HepG2 (cell line): Measurements from ENCODE around the gene FSCN2. TPM values are rescaled to one million over a fixed set of nuclear protein-coding genes. Genes with fewer than 3 reads are reported as not detected.

Experiments used
- ARHGAP35 ChIP-seq: sonication (generic); formaldehyde crosslinking; IDR thresholded peaks from 2 replicates; pipeline ENCODE4 v1.9.0; 2022; ENCODE audit warnings: mild to moderate bottlenecking, inconsistent platforms, moderate library complexity, missing genetic modification reagents, borderline replicate concordance
- CCAR2 ChIP-seq: fragments of 200-400 bp; formaldehyde crosslinking; optimal IDR thresholded peaks from 2 replicates; pipeline ENCODE3; 2018; ENCODE audit warnings: low read depth, mild to moderate bottlenecking, low read length, moderate library complexity
- FOXC1 ChIP-seq: sonication (generic); formaldehyde crosslinking; IDR thresholded peaks from 2 replicates; pipeline ENCODE4 v1.8.0; 2022; ENCODE audit warnings: mild to moderate bottlenecking, missing genetic modification reagents, borderline replicate concordance
- HMG20A ChIP-seq: IDR thresholded peaks from 2 replicates; pipeline ENCODE4 v1.6.1; 2016; ENCODE audit warnings: borderline replicate concordance
- LCORL ChIP-seq, 2 experiments: fragments of 450-650 bp in 1 of 2; sonication (generic) in 1 of 2; formaldehyde crosslinking in 1 of 2; IDR thresholded peaks; 2 replicates each; pipeline versions ENCODE4 v1.5.0 to v1.6.1; 2017 to 2020; ENCODE audit warnings: antibody characterized with exemption in 1 of 2, missing genetic modification reagents in 1 of 2
- MEF2D ChIP-seq: sonication (generic); formaldehyde crosslinking; IDR thresholded peaks from 2 replicates; pipeline ENCODE4 v1.5.1; 2020; ENCODE audit warnings: mild to moderate bottlenecking, missing genetic modification reagents
- NFKB2 ChIP-seq: sonication (generic); formaldehyde crosslinking; IDR thresholded peaks from 2 replicates; pipeline ENCODE4 v1.4.0; 2020; ENCODE audit warnings: missing genetic modification reagents, borderline replicate concordance
- NONO ChIP-seq, 2 experiments: fragments of 450-650 bp in 1 of 2; sonication (generic) in 1 of 2; formaldehyde crosslinking in 1 of 2; IDR thresholded peaks in 1 of 2; conservative IDR thresholded peaks in 1 of 2; 2 replicates each; pipeline versions ENCODE4 v1.6.1 to v1.8.0; 2017 to 2022; ENCODE audit warnings: mild to moderate bottlenecking in 1 of 2, missing genetic modification reagents in 1 of 2, moderate library complexity in 1 of 2
- NR2F2 ChIP-seq: IDR thresholded peaks from 2 replicates; pipeline ENCODE4 v1.6.1; 2012; ENCODE audit warnings: low read depth, inconsistent platforms, borderline replicate concordance
- PAX8 ChIP-seq: sonication (generic); formaldehyde crosslinking; IDR thresholded peaks from 2 replicates; pipeline ENCODE4 v1.8.0; 2022; ENCODE audit warnings: mild to moderate bottlenecking, missing genetic modification reagents, borderline replicate concordance
- RBM39 ChIP-seq: fragments of 200-400 bp; formaldehyde crosslinking; IDR thresholded peaks from one replicate; pipeline ENCODE4 v1.6.1; 2018; ENCODE audit warnings: antibody characterized with exemption, mild to moderate bottlenecking, low read depth, low read length; ENCODE audit not compliant: poor library complexity, severe bottlenecking
- SAP130 ChIP-seq: IDR thresholded peaks from 2 replicates; pipeline ENCODE4 v1.6.1; 2016; ENCODE audit warnings: low read depth
- SP1 ChIP-seq, 2 experiments: fragments of 450-650 bp in 1 of 2; sonication (generic) in 1 of 2; formaldehyde crosslinking in 1 of 2; IDR thresholded peaks; 2 replicates each; pipeline versions ENCODE4 v1.4.0 to v1.6.1; 2016 to 2020; ENCODE audit warnings: missing genetic modification reagents in 1 of 2
- YEATS2 ChIP-seq: sonication (generic); formaldehyde crosslinking; IDR thresholded peaks from 2 replicates; pipeline ENCODE4 v1.4.0; 2020; ENCODE audit warnings: missing genetic modification reagents, borderline replicate concordance
- ZFX ChIP-seq: sonication (generic); formaldehyde crosslinking; IDR thresholded peaks from 2 replicates; pipeline ENCODE4 v1.4.0; 2020; ENCODE audit warnings: mild to moderate bottlenecking, low read depth, missing genetic modification reagents, moderate library complexity
- ZIK1 ChIP-seq: sonication (generic); formaldehyde crosslinking; IDR thresholded peaks from 2 replicates; pipeline ENCODE4 v1.5.0; 2020; ENCODE audit warnings: mild to moderate bottlenecking, low read depth, missing genetic modification reagents, borderline replicate concordance
- ZNF274 ChIP-seq: sonication (generic); formaldehyde crosslinking; IDR thresholded peaks from 2 replicates; pipeline ENCODE4 v1.5.1; 2020; ENCODE audit warnings: mild to moderate bottlenecking, missing genetic modification reagents
- ZNF337 ChIP-seq: sonication (generic); formaldehyde crosslinking; IDR thresholded peaks from 2 replicates; pipeline ENCODE4 v1.5.1; 2020; ENCODE audit warnings: missing genetic modification reagents, low read depth, mild to moderate bottlenecking, borderline replicate concordance
- ZNF468 ChIP-seq: sonication (generic); formaldehyde crosslinking; IDR thresholded peaks from 2 replicates; pipeline ENCODE4 v1.8.0; 2022; ENCODE audit warnings: mild to moderate bottlenecking, moderate library complexity, missing genetic modification reagents
- ZNF496 ChIP-seq: sonication (generic); formaldehyde crosslinking; IDR thresholded peaks from 2 replicates; pipeline ENCODE4 v1.8.1; 2023; ENCODE audit warnings: mild to moderate bottlenecking, moderate library complexity, missing genetic modification reagents; ENCODE audit not compliant: insufficient replicate concordance
- ZNF501 ChIP-seq: sonication (generic); formaldehyde crosslinking; IDR thresholded peaks from 2 replicates; pipeline ENCODE4 v1.5.1; 2020; ENCODE audit warnings: mild to moderate bottlenecking, moderate library complexity, missing genetic modification reagents
- ZNF567 ChIP-seq: sonication (generic); formaldehyde crosslinking; IDR thresholded peaks from 2 replicates; pipeline ENCODE4 v1.8.1; 2023; ENCODE audit warnings: mild to moderate bottlenecking, missing genetic modification reagents, borderline replicate concordance
- ZNF747 ChIP-seq: sonication (generic); formaldehyde crosslinking; IDR thresholded peaks from 2 replicates; pipeline ENCODE4 v1.8.1; 2023; ENCODE audit warnings: missing genetic modification reagents, mild to moderate bottlenecking, borderline replicate concordance
- ZNF75D ChIP-seq: sonication (generic); formaldehyde crosslinking; IDR thresholded peaks from 2 replicates; pipeline ENCODE4 v1.8.1; 2023; ENCODE audit warnings: missing genetic modification reagents, mild to moderate bottlenecking, borderline replicate concordance
- ZNF761 ChIP-seq: sonication (generic); formaldehyde crosslinking; conservative IDR thresholded peaks from 2 replicates; pipeline ENCODE4 v1.4.0; 2020; ENCODE audit warnings: mild to moderate bottlenecking, missing genetic modification reagents
- ZNF784 ChIP-seq: sonication (generic); formaldehyde crosslinking; IDR thresholded peaks from 2 replicates; pipeline ENCODE4 v1.5.1; 2020; ENCODE audit warnings: missing genetic modification reagents, mild to moderate bottlenecking, borderline replicate concordance
- ZNF788 ChIP-seq: sonication (generic); formaldehyde crosslinking; IDR thresholded peaks from 2 replicates; pipeline ENCODE4 v1.5.0; 2020; ENCODE audit warnings: mild to moderate bottlenecking, missing genetic modification reagents, borderline replicate concordance
- polyA plus RNA-seq, 8 experiments: library from polyadenylated mRNA; depleted of rRNA in 3 of 8; stranded (reverse) in 7 of 8; unstranded in 1 of 8; fragments of >200 nt; fragmentation: Illumina TruSeq in 4 of 8; extraction: Trizol in 4 of 8; gene quantifications; 2 replicates each; pipeline versions ENCODE4 v1.2.1 to v1.2.3, GENCODE V29; 2011 to 2016; ENCODE audit warnings: low read depth in 4 of 8, missing spikeins in 1 of 8, mixed read lengths in 1 of 8; ENCODE audit not compliant: insufficient read depth in 1 of 8
- total RNA-seq, 5 experiments: library from RNA; depleted of rRNA; stranded (reverse); fragments of >200 nt; fragmentation: Illumina TruSeq; extraction: Trizol; gene quantifications; 2 replicates each; pipeline ENCODE4 v1.2.3, GENCODE V29; 2016; ENCODE audit warnings: low read depth in 1 of 5
- TF ChIP-seq, protein P1 (sequence below): sonication (generic); formaldehyde crosslinking; IDR thresholded peaks from 2 replicates; pipeline ENCODE4 v1.4.0; 2020; ENCODE audit warnings: missing genetic modification reagents

Gene FSCN2
- total and polyA plus RNA-seq, 2 of the 13 experiments (the other 11 are each of a cell fraction or from before 2014, with no cell fraction given) = 0.09 TPM; not detected in 1

DNA sequence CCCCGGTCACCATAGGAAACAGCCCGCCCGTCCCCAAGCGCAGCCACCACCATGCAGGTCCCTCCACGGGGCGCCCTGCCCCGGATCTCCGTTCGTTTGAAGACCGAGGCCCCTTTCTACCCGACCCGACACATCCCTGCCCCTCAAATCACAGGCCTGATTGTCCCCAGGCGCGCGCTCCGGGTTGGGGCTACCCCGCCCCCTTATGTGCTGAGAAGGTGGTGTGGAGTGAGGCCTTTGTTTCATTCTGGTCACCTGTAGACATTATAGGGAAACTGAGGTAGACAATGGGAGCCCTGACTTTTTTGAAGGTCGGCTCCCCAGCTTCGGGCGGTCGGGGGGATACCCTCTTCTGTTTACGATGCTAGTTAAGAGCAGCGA is 14.8 kb upstream of the FSCN2 start (continued):
- TF ChIP-seq, protein P1, sequence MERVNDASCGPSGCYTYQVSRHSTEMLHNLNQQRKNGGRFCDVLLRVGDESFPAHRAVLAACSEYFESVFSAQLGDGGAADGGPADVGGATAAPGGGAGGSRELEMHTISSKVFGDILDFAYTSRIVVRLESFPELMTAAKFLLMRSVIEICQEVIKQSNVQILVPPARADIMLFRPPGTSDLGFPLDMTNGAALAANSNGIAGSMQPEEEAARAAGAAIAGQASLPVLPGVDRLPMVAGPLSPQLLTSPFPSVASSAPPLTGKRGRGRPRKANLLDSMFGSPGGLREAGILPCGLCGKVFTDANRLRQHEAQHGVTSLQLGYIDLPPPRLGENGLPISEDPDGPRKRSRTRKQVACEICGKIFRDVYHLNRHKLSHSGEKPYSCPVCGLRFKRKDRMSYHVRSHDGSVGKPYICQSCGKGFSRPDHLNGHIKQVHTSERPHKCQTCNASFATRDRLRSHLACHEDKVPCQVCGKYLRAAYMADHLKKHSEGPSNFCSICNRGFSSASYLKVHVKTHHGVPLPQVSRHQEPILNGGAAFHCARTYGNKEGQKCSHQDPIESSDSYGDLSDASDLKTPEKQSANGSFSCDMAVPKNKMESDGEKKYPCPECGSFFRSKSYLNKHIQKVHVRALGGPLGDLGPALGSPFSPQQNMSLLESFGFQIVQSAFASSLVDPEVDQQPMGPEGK (CRISPR knock-in tag) = peak; percentile 24; the same call in 1 of the 2 replicates
- TF ChIP-seq ARHGAP35 (CRISPR knock-in tag) = peak; percentile 44; the same call in 1 of the 2 replicates
- TF ChIP-seq HMG20A (CRISPR knock-in tag) = no peak
- TF ChIP-seq ZNF75D (CRISPR knock-in tag) = no peak
- no peak for TF ChIP-seq SP1 (IDR thresholded peaks at IDR 0.05)
- no peak for TF ChIP-seq SP1 (CRISPR knock-in tag; IDR thresholded peaks at IDR 0.05)
- TF ChIP-seq FOXC1 (CRISPR knock-in tag) = no peak
- TF ChIP-seq YEATS2 (CRISPR knock-in tag) = no peak
- no peak for TF ChIP-seq ZNF761 (CRISPR knock-in tag)
- peak; percentile 5; the same call in 1 of the 2 replicates for TF ChIP-seq NFKB2 (CRISPR knock-in tag)
- peak; percentile 62; the same call in 1 of the 2 replicates for TF ChIP-seq ZNF788 (CRISPR knock-in tag)
- TF ChIP-seq ZNF274 (CRISPR knock-in tag) = 0 out of 2 replicates have a peak, but pooled peaks have one; percentile 72
- no peak for TF ChIP-seq PAX8 (CRISPR knock-in tag)
- no peak for TF ChIP-seq ZNF337 (CRISPR knock-in tag)
- 0 out of 2 replicates have a peak, but pooled peaks have one; percentile 2 for TF ChIP-seq NR2F2
- TF ChIP-seq ZNF784 (CRISPR knock-in tag) = peak; percentile 59; the same call in 1 of the 2 replicates
- TF ChIP-seq ZNF501 = peak; percentile 94
- TF ChIP-seq LCORL (IDR thresholded peaks at IDR 0.05) = no peak
- no peak for TF ChIP-seq LCORL (CRISPR knock-in tag; IDR thresholded peaks at IDR 0.05)
- TF ChIP-seq ZFX (CRISPR knock-in tag) = peak; percentile 78
- no peak for TF ChIP-seq RBM39
- TF ChIP-seq NONO (IDR thresholded peaks at IDR 0.05) = no peak
- peak; percentile 65; the same call in 1 of the 2 replicates for TF ChIP-seq NONO (CRISPR knock-in tag; conservative IDR thresholded peaks at IDR 0.05)
- peak; percentile 48; the same call in 1 of the 2 replicates for TF ChIP-seq SAP130
- TF ChIP-seq ZIK1 (CRISPR knock-in tag) = 0 out of 2 replicates have a peak, but pooled peaks have one; percentile 8
- TF ChIP-seq MEF2D (CRISPR knock-in tag) = peak; percentile 68
- no peak for TF ChIP-seq ZNF747 (CRISPR knock-in tag)
- TF ChIP-seq CCAR2 = no peak
- TF ChIP-seq ZNF468 = no peak
- TF ChIP-seq ZNF496 (CRISPR knock-in tag) = no peak
- no peak for TF ChIP-seq ZNF567 (CRISPR knock-in tag)
